Vagina (tissue), 2 donors: ENCODE data around the gene MYO3B.

Source experiments
- POLR2A ChIP-seq, 2 donors: fragments of 450-650 bp; IDR thresholded peaks; one replicate each; pipeline ENCODE4 v1.6.1; 2017; ENCODE audit warnings: antibody characterized with exemption in 2 of 2, mild to moderate bottlenecking in 2 of 2, moderate library complexity in 2 of 2
- POLR2AphosphoS5 ChIP-seq, 2 donors: sonication (generic); formaldehyde crosslinking; IDR thresholded peaks; one replicate each; pipeline ENCODE4 v1.9.0; 2017; ENCODE audit warnings: antibody characterized with exemption in 2 of 2, mild to moderate bottlenecking in 2 of 2, low read depth in 1 of 2; ENCODE audit not compliant: insufficient read depth in 1 of 2
- TF ChIP-seq, protein P1 (sequence below), 3 experiments: fragments of 450-650 bp in 2 of 3; fragments of 200-600 bp in 1 of 3; sonication (generic) in 1 of 3; IDR thresholded peaks; one replicate each; pipeline ENCODE4 v1.5.1; 2017 to 2019; ENCODE audit warnings: antibody characterized with exemption in 3 of 3, mild to moderate bottlenecking in 2 of 3, moderate library complexity in 2 of 3

- TF ChIP-seq POLR2A (IDR thresholded peaks at IDR 0.05) (no peak), POLR2AphosphoS5 (IDR thresholded peaks at IDR 0.05; ENCODE audit: insufficient read depth in 1 of 2, low read depth in 1 of 2) (no peak)
- TF ChIP-seq, protein P1, sequence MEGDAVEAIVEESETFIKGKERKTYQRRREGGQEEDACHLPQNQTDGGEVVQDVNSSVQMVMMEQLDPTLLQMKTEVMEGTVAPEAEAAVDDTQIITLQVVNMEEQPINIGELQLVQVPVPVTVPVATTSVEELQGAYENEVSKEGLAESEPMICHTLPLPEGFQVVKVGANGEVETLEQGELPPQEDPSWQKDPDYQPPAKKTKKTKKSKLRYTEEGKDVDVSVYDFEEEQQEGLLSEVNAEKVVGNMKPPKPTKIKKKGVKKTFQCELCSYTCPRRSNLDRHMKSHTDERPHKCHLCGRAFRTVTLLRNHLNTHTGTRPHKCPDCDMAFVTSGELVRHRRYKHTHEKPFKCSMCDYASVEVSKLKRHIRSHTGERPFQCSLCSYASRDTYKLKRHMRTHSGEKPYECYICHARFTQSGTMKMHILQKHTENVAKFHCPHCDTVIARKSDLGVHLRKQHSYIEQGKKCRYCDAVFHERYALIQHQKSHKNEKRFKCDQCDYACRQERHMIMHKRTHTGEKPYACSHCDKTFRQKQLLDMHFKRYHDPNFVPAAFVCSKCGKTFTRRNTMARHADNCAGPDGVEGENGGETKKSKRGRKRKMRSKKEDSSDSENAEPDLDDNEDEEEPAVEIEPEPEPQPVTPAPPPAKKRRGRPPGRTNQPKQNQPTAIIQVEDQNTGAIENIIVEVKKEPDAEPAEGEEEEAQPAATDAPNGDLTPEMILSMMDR (IDR thresholded peaks at IDR 0.05): no peak
Observed at GRCh38 chr2:170488807-170489206, 310.9 kb downstream of the MYO3B start.
